RWPE2 (cell line): ENCODE measurements around the gene NEURL3.

Source experiments
- ATAC-seq: fragments of 200-7000 bp; cut with Tn5 transposase; 3 replicates; pipeline ENCODE4 v1.9.1; 2021; ENCODE audit warnings: low read depth
- DNase-seq: peaks from one replicate; pipeline ENCODE4 v3.0.0-alpha.2; 2020; ENCODE audit warnings: low spot score
- H3K27ac ChIP-seq: fragments of 450-650 bp; 2 replicates; pipeline ENCODE4 v1.5.1; 2017; ENCODE audit warnings: mild to moderate bottlenecking; ENCODE audit not compliant: poor library complexity, severe bottlenecking
- H3K27me3 ChIP-seq: fragments of 250-450 bp; sonication (Bioruptor Pico); 2 replicates; pipeline ENCODE4 v1.5.1; 2021; ENCODE audit warnings: mild to moderate bottlenecking, moderate library complexity; ENCODE audit not compliant: insufficient read depth, poor library complexity, severe bottlenecking
- H3K36me3 ChIP-seq: fragments of 250-450 bp; sonication (Bioruptor Pico); 2 replicates; pipeline ENCODE4 v1.5.1; 2020; ENCODE audit warnings: low read depth, mild to moderate bottlenecking, moderate library complexity
- H3K4me1 ChIP-seq: fragments of 250-450 bp; sonication (Bioruptor Pico); 2 replicates; pipeline ENCODE4 v1.5.1; 2021; ENCODE audit warnings: mild to moderate bottlenecking, moderate library complexity; ENCODE audit not compliant: insufficient read depth, poor library complexity, severe bottlenecking
- H3K4me3 ChIP-seq: fragments of 250-450 bp; sonication (Bioruptor Pico); 2 replicates; pipeline ENCODE4 v1.5.1; 2021; ENCODE audit warnings: mild to moderate bottlenecking, moderate library complexity; ENCODE audit not compliant: severe bottlenecking
- H3K9me3 ChIP-seq: fragments of 250-450 bp; sonication (Bioruptor Pico); 2 replicates; pipeline ENCODE4 v1.5.1; 2021; ENCODE audit warnings: mild to moderate bottlenecking, moderate library complexity; ENCODE audit not compliant: severe bottlenecking
- TF ChIP-seq, protein P1 (sequence below): fragments of 450-650 bp; IDR thresholded peaks from one replicate; pipeline ENCODE4 v1.5.1; 2017; ENCODE audit warnings: mild to moderate bottlenecking, moderate library complexity; ENCODE audit not compliant: poor library complexity, severe bottlenecking

The NEURL3 gene

DNA sequence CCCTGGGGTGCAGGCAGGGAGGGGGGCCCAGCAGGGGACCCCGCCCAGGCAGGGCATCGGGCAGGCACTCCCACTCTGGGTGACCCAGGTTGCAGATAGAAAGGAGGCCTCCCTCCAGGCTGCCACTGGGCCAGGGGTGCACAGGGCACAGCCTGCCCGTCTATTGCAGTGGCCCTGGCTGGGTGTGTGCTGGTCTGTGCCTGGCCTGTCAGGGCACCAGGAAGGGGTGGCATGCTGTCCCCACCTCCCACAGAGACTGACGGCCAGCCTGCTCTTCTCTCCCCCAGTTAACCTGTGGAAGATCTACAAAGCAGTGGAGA lies 44.3 kb upstream of the NEURL3 start:
- no peak for DNase-seq
- Histone ChIP-seq H3K4me1 (no peaks in the 10 kb centered on the region), H3K36me3 (no peaks in the 10 kb centered on the region), H3K27ac (no peak overlapping the region), H3K4me3 (no peak overlapping the region), H3K9me3 (no peaks in the 10 kb centered on the region), H3K27me3 (no peaks in the 10 kb centered on the region)
- ATAC-seq, result no peak
- TF ChIP-seq, protein P1, sequence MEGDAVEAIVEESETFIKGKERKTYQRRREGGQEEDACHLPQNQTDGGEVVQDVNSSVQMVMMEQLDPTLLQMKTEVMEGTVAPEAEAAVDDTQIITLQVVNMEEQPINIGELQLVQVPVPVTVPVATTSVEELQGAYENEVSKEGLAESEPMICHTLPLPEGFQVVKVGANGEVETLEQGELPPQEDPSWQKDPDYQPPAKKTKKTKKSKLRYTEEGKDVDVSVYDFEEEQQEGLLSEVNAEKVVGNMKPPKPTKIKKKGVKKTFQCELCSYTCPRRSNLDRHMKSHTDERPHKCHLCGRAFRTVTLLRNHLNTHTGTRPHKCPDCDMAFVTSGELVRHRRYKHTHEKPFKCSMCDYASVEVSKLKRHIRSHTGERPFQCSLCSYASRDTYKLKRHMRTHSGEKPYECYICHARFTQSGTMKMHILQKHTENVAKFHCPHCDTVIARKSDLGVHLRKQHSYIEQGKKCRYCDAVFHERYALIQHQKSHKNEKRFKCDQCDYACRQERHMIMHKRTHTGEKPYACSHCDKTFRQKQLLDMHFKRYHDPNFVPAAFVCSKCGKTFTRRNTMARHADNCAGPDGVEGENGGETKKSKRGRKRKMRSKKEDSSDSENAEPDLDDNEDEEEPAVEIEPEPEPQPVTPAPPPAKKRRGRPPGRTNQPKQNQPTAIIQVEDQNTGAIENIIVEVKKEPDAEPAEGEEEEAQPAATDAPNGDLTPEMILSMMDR, result no peak

DNA sequence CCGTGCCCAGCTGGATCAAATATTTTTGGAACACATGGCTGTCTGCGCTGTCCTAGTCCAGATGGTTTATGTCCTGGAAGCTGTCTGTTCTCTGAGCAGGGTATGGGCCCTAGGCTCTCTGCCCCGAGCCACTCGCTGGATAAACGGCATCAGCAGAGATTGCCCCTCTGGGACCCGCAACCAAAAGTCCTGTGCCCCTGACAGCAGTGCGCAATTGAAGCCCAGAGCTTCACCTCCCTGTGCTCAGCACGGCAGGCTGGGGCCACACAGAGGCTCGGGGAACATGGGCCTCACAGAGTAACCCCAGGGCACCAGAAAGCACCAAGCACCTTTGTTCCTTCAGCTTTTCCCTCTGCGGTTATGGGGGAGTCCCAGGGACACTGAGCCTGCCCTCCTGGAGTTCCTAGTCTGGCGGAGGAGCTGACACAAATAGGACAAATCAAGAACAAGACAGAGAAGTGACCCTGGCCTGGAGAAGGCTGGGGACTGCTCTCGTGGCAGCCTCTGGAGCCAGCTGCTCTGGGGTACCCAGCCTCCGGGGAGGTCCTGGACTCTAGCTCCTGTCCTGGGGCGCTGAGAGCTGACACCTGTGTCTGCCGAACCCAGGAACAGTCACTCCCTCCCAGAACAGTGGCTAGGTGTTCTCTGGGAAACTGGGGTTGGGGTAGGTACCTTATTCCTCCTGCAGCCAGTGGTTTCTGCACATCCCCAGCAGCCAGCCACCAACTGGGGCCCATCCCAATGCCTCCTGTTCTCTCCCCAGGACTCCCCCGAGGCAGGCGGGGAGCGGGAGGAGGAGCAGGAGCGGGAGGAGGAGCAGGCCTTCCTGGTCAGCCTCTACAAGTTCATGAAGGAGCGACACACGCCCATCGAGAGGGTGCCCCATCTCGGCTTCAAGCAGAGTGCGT lies 43.7 kb upstream of the NEURL3 start:
- H3K27me3 ChIP-seq, result no peaks in the 10 kb centered on the region
- no peak for ATAC-seq
- no peak overlapping the region for H3K27ac ChIP-seq
- no peak overlapping the region for H3K4me3 ChIP-seq
- TF ChIP-seq, protein P1, result no peak
- no peak for DNase-seq
- H3K9me3 ChIP-seq, result no peaks in the 10 kb centered on the region
- no peaks in the 10 kb centered on the region for H3K36me3 ChIP-seq
- H3K4me1 ChIP-seq, result no peaks in the 10 kb centered on the region

DNA sequence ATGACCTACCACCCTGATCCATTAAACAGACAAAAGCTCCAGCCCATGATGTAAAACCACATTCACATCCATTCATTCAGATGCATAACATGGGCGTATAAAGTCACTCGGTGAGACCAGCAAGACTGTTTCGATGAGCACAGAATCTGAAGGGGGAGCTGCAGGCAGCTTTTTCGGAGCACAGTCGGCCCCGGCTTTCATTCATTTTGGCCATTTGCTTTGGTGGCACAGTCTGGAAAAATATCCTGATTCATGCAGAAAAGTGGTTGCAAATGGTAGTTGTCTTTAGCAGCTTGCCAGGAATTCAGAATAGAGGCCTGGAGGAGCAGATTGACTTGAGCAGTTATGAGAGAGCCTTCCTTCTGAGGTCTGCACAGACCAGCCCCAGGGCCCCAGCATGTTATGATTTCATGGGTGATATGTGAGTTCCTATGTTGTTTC lies 42.6 kb upstream of the NEURL3 start:
- TF ChIP-seq, protein P1, result no peak
- no peak for DNase-seq
- no peak overlapping the region for H3K27ac ChIP-seq
- H3K4me1 ChIP-seq, result no peaks in the 10 kb centered on the region
- no peaks in the 10 kb centered on the region for H3K9me3 ChIP-seq
- no peaks in the 10 kb centered on the region for H3K36me3 ChIP-seq
- ATAC-seq, result no peak
- H3K27me3 ChIP-seq, result no peaks in the 10 kb centered on the region
- H3K4me3 ChIP-seq, result no peak overlapping the region

GRCh38 chr2:96547203-96547641 lies 42.1 kb upstream of the NEURL3 start:
- 0 out of 3 replicates have a peak, but pooled peaks have one; percentile 40 for ATAC-seq
- Histone ChIP-seq H3K4me1 (no peaks in the 10 kb centered on the region), H3K4me3 (no peak overlapping the region), H3K27ac (no peak overlapping the region), H3K9me3 (no peaks in the 10 kb centered on the region), H3K36me3 (no peaks in the 10 kb centered on the region), H3K27me3 (no peaks in the 10 kb centered on the region)
- no peak for DNase-seq
- TF ChIP-seq, protein P1, result no peak

DNA sequence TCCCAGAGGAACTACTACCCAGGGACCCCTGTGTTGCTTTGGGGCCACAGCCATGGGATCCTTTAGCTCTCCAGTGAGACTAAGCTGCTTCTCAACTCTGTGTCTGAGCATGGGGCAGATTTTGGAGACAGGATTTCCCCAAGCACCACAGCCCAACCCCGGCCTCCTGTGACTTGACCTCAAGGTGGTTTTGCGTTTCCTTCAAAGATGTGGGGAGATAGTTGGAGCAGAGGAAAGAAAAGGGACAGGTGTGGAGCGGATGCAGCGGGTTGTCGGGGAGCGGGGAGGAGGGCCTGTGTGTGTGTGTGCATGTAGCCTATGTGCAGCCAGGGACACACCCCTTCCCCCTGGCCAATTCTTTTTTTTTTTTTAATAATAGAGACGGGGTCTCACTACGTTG lies 41.6 kb upstream of the NEURL3 start:
- Histone ChIP-seq H3K27me3 (no peaks in the 10 kb centered on the region), H3K27ac (no peak overlapping the region), H3K36me3 (no peaks in the 10 kb centered on the region), H3K9me3 (no peaks in the 10 kb centered on the region), H3K4me1 (no peaks in the 10 kb centered on the region), H3K4me3 (no peak overlapping the region)
- ATAC-seq, result no peak
- TF ChIP-seq, protein P1, result no peak
- peak; percentile 20 for DNase-seq
